Tibial nerve (tissue), 3 donors: ENCODE measurements around the gene PDZK1IP1.

Experiments used
- CTCF ChIP-seq, 5 experiments: fragments of 200-600 bp in 3 of 5; fragments of 450-650 bp in 2 of 5; sonication (generic) in 3 of 5; IDR thresholded peaks; one replicate each; pipeline ENCODE4 v1.5.1; 2016 to 2019; ENCODE audit warnings: antibody characterized with exemption in 5 of 5, mild to moderate bottlenecking in 3 of 5, moderate library complexity in 2 of 5
- POLR2A ChIP-seq, 2 donors: fragments of 450-650 bp; IDR thresholded peaks; one replicate each; pipeline ENCODE4 v1.6.1; 2017; ENCODE audit warnings: antibody characterized with exemption in 2 of 2, mild to moderate bottlenecking in 2 of 2, moderate library complexity in 2 of 2

GRCh38 chr1:47180603-47181094 lies 9.2 kb downstream of the PDZK1IP1 start:
- TF ChIP-seq CTCF (IDR thresholded peaks at IDR 0.05) (no peak), POLR2A (IDR thresholded peaks at IDR 0.05) (no peak)
